ENCODE results near the gene TAF6.

The TAF6 gene

GRCh38 chr7:100154651-100155491 is 35.7 kb upstream of the TAF6 start:
- no peak for TF ChIP-seq SPI1 (IDR thresholded peaks at IDR 0.05; ENCODE audit: borderline replicate concordance, low read depth)
- no peak overlapping the region for H3K27ac ChIP-seq (replicated peaks)
- no peaks in the 10 kb centered on the region for H3K27me3 ChIP-seq (ENCODE audit: insufficient read depth, poor library complexity, severe bottlenecking)
- peak in 1 of 2 experiments; percentile 25 for DNase-seq (ENCODE audit: low read depth in 1 of 2, low spot score in 1 of 2)
- H3K4me3 ChIP-seq (replicated peaks; ENCODE audit: insufficient read depth, low read length) = no peak overlapping the region

GRCh38 chr7:100153708-100154535 is 34.8 kb upstream of the TAF6 start:
- Histone ChIP-seq H3K27ac (replicated peaks) (no peak overlapping the region; the same call in 1 of the 2 replicates), H3K4me3 (replicated peaks; ENCODE audit: insufficient read depth, low read length) (no peak overlapping the region), H3K27me3 (ENCODE audit: insufficient read depth, poor library complexity, severe bottlenecking) (no peaks in the 10 kb centered on the region)
- TF ChIP-seq POLR2AphosphoS5 (IDR thresholded peaks at IDR 0.05; ENCODE audit: low read depth) (peak; percentile 12; the same call in 1 of the 2 replicates), CTCF (IDR thresholded peaks at IDR 0.05; ENCODE audit: insufficient read depth, low read length) (no peak)
- peak in 1 of 2 experiments; percentile 27 for DNase-seq (ENCODE audit: low read depth in 1 of 2, low spot score in 1 of 2)

DNA sequence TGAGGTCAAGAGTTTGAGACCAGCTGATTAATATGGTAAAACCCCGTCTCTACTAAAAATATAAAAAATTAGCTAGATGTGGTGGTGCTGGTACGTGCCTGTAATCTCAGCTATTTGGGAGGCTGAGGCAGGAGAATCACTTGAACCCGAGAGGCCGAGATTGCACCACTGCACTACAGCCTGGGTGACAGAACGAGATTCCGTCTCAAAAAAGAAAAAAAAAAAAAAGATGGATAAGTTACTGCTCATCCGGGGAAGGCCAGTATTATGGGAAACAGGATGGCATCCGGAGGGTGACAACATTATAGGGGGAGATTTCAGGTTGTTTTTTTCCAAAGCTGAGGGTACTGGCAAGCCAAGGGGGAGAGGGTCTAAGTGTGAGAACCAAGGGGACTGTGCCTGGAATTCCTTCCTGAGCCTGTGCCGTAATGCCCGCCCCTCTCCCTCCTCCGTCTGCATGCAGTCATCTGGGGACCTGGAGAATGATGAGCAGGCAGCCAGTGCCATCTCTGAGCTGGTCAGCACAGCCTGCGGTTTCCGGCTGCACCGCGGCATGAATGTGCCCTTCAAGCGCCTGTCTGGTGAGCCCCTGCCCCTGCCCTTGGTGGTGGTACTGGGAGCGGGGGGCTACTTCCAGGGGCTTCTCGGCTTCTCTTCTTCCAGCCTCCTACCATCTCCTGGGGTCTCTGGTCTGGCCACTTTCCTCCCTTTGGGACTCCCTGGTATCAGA is 33.9 kb upstream of the TAF6 start:
- no peak overlapping the region for H3K4me3 ChIP-seq (replicated peaks; ENCODE audit: insufficient read depth, low read length)
- H3K27me3 ChIP-seq (ENCODE audit: insufficient read depth, poor library complexity, severe bottlenecking) = no peaks in the 10 kb centered on the region
- peak overlapping the region; percentile 37 for H3K27ac ChIP-seq (replicated peaks)
- TF ChIP-seq, protein P1, sequence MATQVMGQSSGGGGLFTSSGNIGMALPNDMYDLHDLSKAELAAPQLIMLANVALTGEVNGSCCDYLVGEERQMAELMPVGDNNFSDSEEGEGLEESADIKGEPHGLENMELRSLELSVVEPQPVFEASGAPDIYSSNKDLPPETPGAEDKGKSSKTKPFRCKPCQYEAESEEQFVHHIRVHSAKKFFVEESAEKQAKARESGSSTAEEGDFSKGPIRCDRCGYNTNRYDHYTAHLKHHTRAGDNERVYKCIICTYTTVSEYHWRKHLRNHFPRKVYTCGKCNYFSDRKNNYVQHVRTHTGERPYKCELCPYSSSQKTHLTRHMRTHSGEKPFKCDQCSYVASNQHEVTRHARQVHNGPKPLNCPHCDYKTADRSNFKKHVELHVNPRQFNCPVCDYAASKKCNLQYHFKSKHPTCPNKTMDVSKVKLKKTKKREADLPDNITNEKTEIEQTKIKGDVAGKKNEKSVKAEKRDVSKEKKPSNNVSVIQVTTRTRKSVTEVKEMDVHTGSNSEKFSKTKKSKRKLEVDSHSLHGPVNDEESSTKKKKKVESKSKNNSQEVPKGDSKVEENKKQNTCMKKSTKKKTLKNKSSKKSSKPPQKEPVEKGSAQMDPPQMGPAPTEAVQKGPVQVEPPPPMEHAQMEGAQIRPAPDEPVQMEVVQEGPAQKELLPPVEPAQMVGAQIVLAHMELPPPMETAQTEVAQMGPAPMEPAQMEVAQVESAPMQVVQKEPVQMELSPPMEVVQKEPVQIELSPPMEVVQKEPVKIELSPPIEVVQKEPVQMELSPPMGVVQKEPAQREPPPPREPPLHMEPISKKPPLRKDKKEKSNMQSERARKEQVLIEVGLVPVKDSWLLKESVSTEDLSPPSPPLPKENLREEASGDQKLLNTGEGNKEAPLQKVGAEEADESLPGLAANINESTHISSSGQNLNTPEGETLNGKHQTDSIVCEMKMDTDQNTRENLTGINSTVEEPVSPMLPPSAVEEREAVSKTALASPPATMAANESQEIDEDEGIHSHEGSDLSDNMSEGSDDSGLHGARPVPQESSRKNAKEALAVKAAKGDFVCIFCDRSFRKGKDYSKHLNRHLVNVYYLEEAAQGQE (IDR thresholded peaks at IDR 0.05; ENCODE audit: insufficient replicate concordance, low read depth) = no peak
- no peak for TF ChIP-seq GABPA (IDR thresholded peaks at IDR 0.05; ENCODE audit: low read depth)
- no peak for TF ChIP-seq POLR2AphosphoS5 (IDR thresholded peaks at IDR 0.05; ENCODE audit: low read depth)
- TF ChIP-seq SPI1 (IDR thresholded peaks at IDR 0.05; ENCODE audit: borderline replicate concordance, low read depth) = no peak
- no peak for TF ChIP-seq CTCF (IDR thresholded peaks at IDR 0.05; ENCODE audit: insufficient read depth, low read length)
- no peak for DNase-seq (ENCODE audit: low read depth in 1 of 2, low spot score in 1 of 2)

DNA sequence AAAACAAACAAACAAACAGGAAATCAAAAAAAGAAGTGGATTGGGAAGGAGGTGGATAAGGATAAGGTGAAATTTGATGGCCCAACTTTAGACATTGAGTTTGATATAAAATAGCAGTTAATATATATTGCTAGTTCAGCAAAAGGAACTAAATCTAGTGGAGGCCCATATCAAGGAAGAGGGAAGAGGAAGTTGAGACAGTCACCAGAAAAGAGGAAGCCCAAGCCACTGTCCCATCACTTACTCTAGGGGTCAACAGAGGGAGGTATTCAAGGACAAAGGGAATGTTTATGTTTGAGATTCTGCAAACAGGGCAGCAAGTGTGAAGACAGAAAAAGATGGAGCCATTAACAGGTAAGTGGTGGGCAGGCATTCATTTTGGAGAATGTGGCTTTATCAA is 33.2 kb upstream of the TAF6 start:
- TF ChIP-seq SPI1 (IDR thresholded peaks at IDR 0.05; ENCODE audit: borderline replicate concordance, low read depth) (peak; percentile 99), GABPA (IDR thresholded peaks at IDR 0.05; ENCODE audit: low read depth) (no peak)
- no peak overlapping the region for H3K4me3 ChIP-seq (replicated peaks; ENCODE audit: insufficient read depth, low read length)
- peak overlapping the region; percentile 37 for H3K27ac ChIP-seq (replicated peaks)
- no peaks in the 10 kb centered on the region for H3K27me3 ChIP-seq (ENCODE audit: insufficient read depth, poor library complexity, severe bottlenecking)
- peak; percentile 54 to 81 for DNase-seq (ENCODE audit: low read depth in 1 of 2, low spot score in 1 of 2)

DNA sequence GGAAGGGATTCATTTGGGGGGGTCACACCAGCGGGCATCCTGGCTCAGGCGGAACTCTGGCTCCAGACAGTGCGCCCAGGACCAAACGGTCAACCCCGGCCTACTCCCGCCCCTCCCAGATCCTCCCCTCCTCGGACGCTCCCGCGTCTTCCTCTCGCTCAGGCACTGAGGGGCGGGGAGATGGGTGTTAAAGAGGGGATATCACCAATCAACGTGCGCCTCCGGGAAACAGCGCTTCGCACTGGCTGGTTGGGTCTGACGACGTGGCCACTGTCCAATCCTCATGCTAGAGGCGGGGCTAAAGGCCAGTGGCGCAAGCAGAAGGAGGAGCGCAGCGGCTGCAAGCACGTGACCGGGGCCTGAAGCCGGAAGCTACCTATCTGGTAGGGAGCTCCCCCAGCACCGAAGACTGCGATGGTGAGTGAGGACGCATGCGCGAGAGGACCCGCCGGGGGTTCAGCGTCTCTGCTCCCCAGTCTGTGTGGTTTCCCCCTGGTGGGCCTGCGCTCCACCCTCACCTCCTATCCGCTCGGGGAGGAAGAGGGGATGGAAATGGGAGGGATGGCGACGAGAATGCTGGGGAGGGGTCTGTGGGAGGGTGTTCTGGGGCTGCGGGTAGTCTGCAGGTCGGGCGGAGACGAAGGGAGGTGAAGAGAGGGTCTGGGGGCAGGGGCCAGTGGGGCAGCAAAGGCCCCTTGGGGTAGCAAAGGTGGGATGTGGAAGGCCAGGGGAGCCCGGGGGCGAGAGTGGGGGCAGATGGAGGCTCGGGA is 29.6 kb upstream of the TAF6 start, which contains the start of gene LAMTOR4:
Gene LAMTOR4 (plus strand): TSS at position 360 of the 770 bp plus-strand sequence. CDS start 55 bp downstream, at position 415.
- TF ChIP-seq GABPA (IDR thresholded peaks at IDR 0.05; ENCODE audit: low read depth) (peak; percentile 37; the same call in 1 of the 2 replicates), SPI1 (IDR thresholded peaks at IDR 0.05; ENCODE audit: borderline replicate concordance, low read depth) (peak; percentile 41; the same call in 1 of the 2 replicates), CTCF (IDR thresholded peaks at IDR 0.05; ENCODE audit: insufficient read depth, low read length) (no peak), POLR2AphosphoS5 (IDR thresholded peaks at IDR 0.05; ENCODE audit: low read depth) (peak; percentile 90)
- TF ChIP-seq, protein P1 (IDR thresholded peaks at IDR 0.05; ENCODE audit: insufficient replicate concordance, low read depth) = no peak
- DNase-seq (ENCODE audit: low read depth in 1 of 2, low spot score in 1 of 2) = peak; percentile 100
- peak within 1 kb of the TSS; percentile 99 for H3K4me3 ChIP-seq (replicated peaks; ENCODE audit: insufficient read depth, low read length)
- H3K27me3 ChIP-seq (ENCODE audit: insufficient read depth, poor library complexity, severe bottlenecking) = no peaks in the 10 kb centered on the region
- H3K27ac ChIP-seq (replicated peaks) = peak within 1 kb of the TSS; percentile 82

Measured in HL-60 (cell line).